ENCODE measurements around the gene PRPH. TPM values are rescaled to one million over a fixed set of nuclear protein-coding genes. Genes with fewer than 3 reads are reported as not detected.

Gene PRPH
- total and polyA plus RNA-seq, 2 of the 8 experiments (the other 6 are each of a cell fraction or from before 2014, with no cell fraction given), result 0.79 to 1.4 TPM

- no peaks in the 10 kb centered on the region for H3K79me2 ChIP-seq (ENCODE audit: control insufficient read depth in 1 of 2, insufficient read depth in 2 of 2, low read length in 2 of 2)
- WGBS, 2 experiments (ENCODE audit: extremely low coverage in 1 of 2, insufficient coverage in 1 of 2, insufficient read length in 1 of 2, insufficient replicate concordance in 2 of 2, low coverage in 1 of 2, low lambda C conversion rate in 2 of 2, missing lambda C conversion rate in 1 of 2), result 70% methylated on average over 4 of the region's 4 CpGs; no CpG with 5 or more reads in 1 of the 2 experiments
- no peak overlapping the region for H2BK5ac ChIP-seq (ENCODE audit: low read depth, low read length)
- no peak overlapping the region for H3K18ac ChIP-seq (ENCODE audit: extremely low read depth, low read length)
- FAIRE-seq (no peak), DNase-seq (ENCODE audit: low read depth in 1 of 2, low spot score in 2 of 2) (no peak)
- H4K20me1 ChIP-seq (replicated peaks in 1 of 2; ENCODE audit: control insufficient read depth in 1 of 2, insufficient read depth in 2 of 2, low read length in 2 of 2), result peaks cover 0 to 6% of the 10 kb centered on the region in 2 experiments
- peaks cover 0 to 5% (median 2%) of the 10 kb centered on the region in 4 experiments; a peak in 5 of 7 replicates for H3K4me1 ChIP-seq (replicated peaks in 1 of 4; ENCODE audit: control insufficient read depth in 3 of 4, insufficient read depth in 4 of 4, low read length in 3 of 4)
- H2BK12ac ChIP-seq (ENCODE audit: low read depth, low read length), result no peak overlapping the region
- no peaks in the 10 kb centered on the region for H3K9me3 ChIP-seq (ENCODE audit: insufficient read depth in 2 of 2, low read depth in 1 of 2, low read length in 1 of 2)
- ChIA-PET POLR2A (ENCODE audit: partially characterized antibody) (interaction anchor here (0.6 to 1.9 kb wide), 3 partner anchors 37 to 202 kb away, joined by 3 to 4 read pairs (median 3); partner anchors contain the start of gene TUBA1C), CTCF (ENCODE audit: partially characterized antibody) (interaction anchor here (0.6 to 6.3 kb wide), 6 partner anchors 12 to 56 kb away, joined by 3 to 30 read pairs (median 6); no protein-coding TSS in a partner anchor)
- H3K23ac ChIP-seq (ENCODE audit: insufficient read length), result no peak overlapping the region
- H3K4me3 ChIP-seq (ENCODE audit: extremely low read depth in 1 of 4, insufficient read depth in 2 of 4, low read depth in 3 of 4, low read length in 4 of 4), result no peak overlapping the region
- H2AFZ ChIP-seq (ENCODE audit: low read length), result no peak overlapping the region
- H3K23me2 ChIP-seq (ENCODE audit: low read depth, low read length), result peaks cover 5% of the 10 kb centered on the region; the same call in 1 of the 2 replicates
- no peak overlapping the region for H2BK20ac ChIP-seq (ENCODE audit: low read length)
- no peak overlapping the region for H3K14ac ChIP-seq (ENCODE audit: insufficient read length)
- no peaks in the 10 kb centered on the region for H3K36me3 ChIP-seq (ENCODE audit: control insufficient read depth in 2 of 4, insufficient read depth in 4 of 4, low read length in 3 of 4)
- H4K91ac ChIP-seq (replicated peaks; ENCODE audit: insufficient read length, low read length), result no peak overlapping the region
- H4K8ac ChIP-seq (ENCODE audit: extremely low read depth, insufficient read depth, low read length), result no peak overlapping the region
- H4K5ac ChIP-seq (ENCODE audit: insufficient read length, low read depth, low read length), result no peak overlapping the region
- no peak overlapping the region for H2BK15ac ChIP-seq (ENCODE audit: low read length)
- no peak overlapping the region for H3K4me2 ChIP-seq (ENCODE audit: insufficient read depth in 1 of 2, low read depth in 2 of 2, low read length in 2 of 2)
- no peaks in the 10 kb centered on the region for H3K79me1 ChIP-seq (ENCODE audit: low read depth, low read length)
- H2AK5ac ChIP-seq (ENCODE audit: low read depth, low read length), result no peak overlapping the region
- H3K9ac ChIP-seq (replicated peaks in 1 of 4; ENCODE audit: extremely low read depth in 1 of 4, low read depth in 3 of 4, low read length in 3 of 4), result no peak overlapping the region
- no peak overlapping the region for H2BK120ac ChIP-seq (replicated peaks; ENCODE audit: low read depth, low read length)
- H3K27ac ChIP-seq (ENCODE audit: low read depth, low read length), result no peak overlapping the region
- H3K4ac ChIP-seq (replicated peaks; ENCODE audit: insufficient read length, low read depth, low read length), result no peak overlapping the region
- no peak overlapping the region for H3K56ac ChIP-seq (replicated peaks; ENCODE audit: insufficient read length, low read depth, low read length)
- H3K27me3 ChIP-seq (replicated peaks in 1 of 4; ENCODE audit: control insufficient read depth in 3 of 4, extremely low read depth in 1 of 4, insufficient read depth in 3 of 4, low read length in 3 of 4), result peaks cover 13 to 22% (median 19%) of the 10 kb centered on the region in 4 experiments
- no peak for TF ChIP-seq PHF8 (conservative IDR thresholded peaks at IDR 0.05; ENCODE audit: low read depth, low read length)
- TF ChIP-seq MAFK (IDR thresholded peaks at IDR 0.05; ENCODE audit: low read depth, low read length), result no peak
- no peak for TF ChIP-seq RFX5 (IDR thresholded peaks at IDR 0.05; ENCODE audit: borderline replicate concordance, low read depth, low read length)
- no peak for TF ChIP-seq CBX5 (IDR thresholded peaks at IDR 0.05; ENCODE audit: low read depth, low read length)
- no peak for TF ChIP-seq TAF7 (optimal IDR thresholded peaks at IDR 0.05; ENCODE audit: borderline replicate concordance, low read depth, low read length)
- no peak for TF ChIP-seq BACH1 (IDR thresholded peaks at IDR 0.05; ENCODE audit: low read length)
- no peak for TF ChIP-seq CHD2 (IDR thresholded peaks at IDR 0.05; ENCODE audit: low read length)
- TF ChIP-seq RBBP5 (IDR thresholded peaks at IDR 0.05; ENCODE audit: borderline replicate concordance, low read depth, low read length), result no peak
- TF ChIP-seq TEAD4 (IDR thresholded peaks at IDR 0.05; ENCODE audit: low read depth, low read length), result no peak
- TF ChIP-seq SIX5 (IDR thresholded peaks at IDR 0.05; ENCODE audit: low read depth, low read length), result no peak
Observed at GRCh38 chr12:49301760-49302159, 6.8 kb downstream of the PRPH start.

All from H1 (cell line).